Measurements from ENCODE around the gene PDE5A.
A peak's percentile ranks its signal among the peaks of the same experiment; 100 is the strongest.

PDE5A gene

DNA sequence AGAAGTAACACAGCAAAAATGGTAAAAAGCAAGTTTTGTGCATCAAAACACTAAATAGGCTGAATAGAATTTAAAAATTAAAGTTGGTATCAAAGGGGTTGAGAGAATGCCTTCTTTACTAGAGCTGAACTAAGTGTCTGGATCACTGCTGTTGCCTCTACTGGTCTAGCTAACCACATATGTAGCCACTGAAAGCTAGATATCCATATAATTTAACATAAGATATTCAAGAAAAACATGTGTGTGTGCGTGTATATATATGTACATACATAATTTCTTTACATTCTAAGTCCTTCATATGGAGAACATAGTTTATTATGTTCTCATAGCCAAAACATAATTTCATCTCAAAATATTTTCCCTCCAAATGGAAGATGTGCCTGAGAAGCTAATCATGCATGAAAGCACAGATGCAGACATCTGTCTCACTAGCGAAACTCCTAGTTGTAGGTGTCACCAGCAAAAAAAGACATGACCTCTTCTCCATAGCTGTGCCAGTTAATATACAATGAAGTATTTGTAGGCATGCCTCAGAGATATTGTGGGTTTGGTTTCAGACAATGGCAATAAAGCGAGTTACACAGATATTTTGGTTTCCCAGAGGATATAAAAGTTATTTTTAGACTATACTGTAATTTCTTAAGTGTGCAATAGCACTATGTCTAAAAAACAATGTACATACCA is 47.3 kb downstream of the PDE5A start:
- in situ Hi-C loops (cut with HindIII; ENCODE audit: low sequenced_read_pairs), result no loop called here
- no peak for DNase-seq (ENCODE audit: low read depth)
- TF ChIP-seq, protein P1, sequence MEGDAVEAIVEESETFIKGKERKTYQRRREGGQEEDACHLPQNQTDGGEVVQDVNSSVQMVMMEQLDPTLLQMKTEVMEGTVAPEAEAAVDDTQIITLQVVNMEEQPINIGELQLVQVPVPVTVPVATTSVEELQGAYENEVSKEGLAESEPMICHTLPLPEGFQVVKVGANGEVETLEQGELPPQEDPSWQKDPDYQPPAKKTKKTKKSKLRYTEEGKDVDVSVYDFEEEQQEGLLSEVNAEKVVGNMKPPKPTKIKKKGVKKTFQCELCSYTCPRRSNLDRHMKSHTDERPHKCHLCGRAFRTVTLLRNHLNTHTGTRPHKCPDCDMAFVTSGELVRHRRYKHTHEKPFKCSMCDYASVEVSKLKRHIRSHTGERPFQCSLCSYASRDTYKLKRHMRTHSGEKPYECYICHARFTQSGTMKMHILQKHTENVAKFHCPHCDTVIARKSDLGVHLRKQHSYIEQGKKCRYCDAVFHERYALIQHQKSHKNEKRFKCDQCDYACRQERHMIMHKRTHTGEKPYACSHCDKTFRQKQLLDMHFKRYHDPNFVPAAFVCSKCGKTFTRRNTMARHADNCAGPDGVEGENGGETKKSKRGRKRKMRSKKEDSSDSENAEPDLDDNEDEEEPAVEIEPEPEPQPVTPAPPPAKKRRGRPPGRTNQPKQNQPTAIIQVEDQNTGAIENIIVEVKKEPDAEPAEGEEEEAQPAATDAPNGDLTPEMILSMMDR (IDR thresholded peaks at IDR 0.05; ENCODE audit: low read depth, low read length, missing control alignments), result no peak
- no peak overlapping the region for H3K4me3 ChIP-seq (ENCODE audit: low read depth, low read length)

DNA sequence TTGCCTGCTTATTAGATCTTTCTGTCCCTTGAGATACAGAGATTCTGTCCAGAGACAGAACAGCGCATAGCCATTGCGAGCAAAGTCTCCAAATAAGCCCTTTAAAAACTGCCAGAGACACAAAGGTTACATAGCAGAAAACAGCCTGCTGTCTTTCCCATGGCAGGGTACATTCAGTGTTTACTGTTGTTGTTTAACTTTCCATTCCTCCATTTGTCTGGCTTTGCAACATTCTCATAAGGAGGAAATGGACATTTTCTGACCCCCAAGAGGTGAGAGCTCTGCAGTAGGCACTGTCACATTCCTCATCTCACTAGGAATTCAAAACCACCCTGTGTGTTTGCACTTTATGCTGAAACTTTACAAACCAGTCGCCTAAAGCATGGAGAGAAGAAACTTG is 48.3 kb downstream of the PDE5A start:
- H3K4me3 ChIP-seq (ENCODE audit: low read depth, low read length), result no peak overlapping the region
- no peak for DNase-seq (ENCODE audit: low read depth)
- in situ Hi-C loops (cut with HindIII; ENCODE audit: low sequenced_read_pairs), result no loop called here
- TF ChIP-seq, protein P1 (IDR thresholded peaks at IDR 0.05; ENCODE audit: low read depth, low read length, missing control alignments), result no peak

DNA sequence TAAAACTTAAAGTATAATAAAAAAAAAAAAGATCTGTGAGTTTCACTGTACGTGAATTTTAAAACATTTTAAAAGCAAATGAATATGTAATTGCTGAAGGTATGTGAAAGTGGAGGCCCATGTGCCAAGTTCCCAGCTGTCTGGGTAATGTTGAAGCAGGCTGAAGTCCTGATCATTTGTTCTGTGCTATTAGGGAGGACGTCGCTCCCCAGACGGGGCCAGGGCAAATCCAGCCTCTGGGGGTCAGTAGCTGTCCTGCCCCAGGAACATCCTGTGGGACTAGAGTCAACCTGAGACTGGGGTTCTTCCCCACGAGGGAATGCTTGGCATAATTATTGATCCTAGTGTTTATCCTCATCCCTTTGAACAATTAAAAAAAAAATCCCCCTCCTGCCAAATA is 48.8 kb downstream of the PDE5A start:
- no peak overlapping the region for H3K4me3 ChIP-seq (ENCODE audit: low read depth, low read length)
- TF ChIP-seq, protein P1 (IDR thresholded peaks at IDR 0.05; ENCODE audit: low read depth, low read length, missing control alignments), result no peak
- no peak for DNase-seq (ENCODE audit: low read depth)
- in situ Hi-C loops (cut with HindIII; ENCODE audit: low sequenced_read_pairs), result no loop called here

DNA sequence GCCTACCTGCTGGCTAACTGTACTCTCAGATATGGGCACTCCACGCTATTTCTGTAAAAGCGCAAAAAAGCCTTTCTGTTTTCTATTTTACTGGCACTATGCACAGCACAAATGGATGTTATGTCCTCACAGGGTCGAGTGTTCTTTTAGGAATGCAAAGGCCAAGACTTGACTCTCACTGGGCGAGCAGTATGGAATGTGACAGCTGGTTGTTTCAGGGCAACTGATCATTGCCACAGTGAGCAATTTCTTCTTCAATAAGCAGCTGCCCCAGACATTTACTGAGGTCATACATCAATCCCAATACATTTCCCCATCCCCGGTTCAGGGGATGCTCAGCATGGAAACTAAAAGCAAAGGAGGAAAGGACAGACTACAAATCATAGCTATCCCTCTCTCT is 58.2 kb downstream of the PDE5A start:
- in situ Hi-C loops (cut with HindIII; ENCODE audit: low sequenced_read_pairs), result no loop called here
- H3K4me3 ChIP-seq (ENCODE audit: low read depth, low read length), result no peak overlapping the region
- no peak for DNase-seq (ENCODE audit: low read depth)
- TF ChIP-seq, protein P1 (IDR thresholded peaks at IDR 0.05; ENCODE audit: low read depth, low read length, missing control alignments), result no peak

DNA sequence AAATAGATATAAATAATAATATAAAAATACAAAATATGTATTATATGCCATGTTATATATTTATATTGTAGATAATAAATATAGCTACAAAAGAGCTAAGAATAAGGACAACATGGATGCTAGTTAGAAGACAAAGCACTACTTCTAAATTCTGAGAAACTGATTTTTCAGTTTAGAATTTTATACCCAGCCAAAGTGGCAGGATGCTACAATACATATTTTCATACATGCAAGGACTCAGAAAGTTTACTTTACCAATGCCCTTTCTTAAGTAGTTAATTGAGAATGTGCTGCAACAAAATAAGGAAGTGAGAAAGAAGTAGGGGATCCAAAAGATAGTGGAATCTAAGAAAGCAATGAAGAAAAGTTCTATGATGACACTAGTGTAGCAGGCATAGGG is 64.5 kb downstream of the PDE5A start:
- TF ChIP-seq, protein P1 (IDR thresholded peaks at IDR 0.05; ENCODE audit: low read depth, low read length, missing control alignments), result no peak
- no peak for DNase-seq (ENCODE audit: low read depth)
- no peak overlapping the region for H3K4me3 ChIP-seq (ENCODE audit: low read depth, low read length)
- in situ Hi-C loops (cut with HindIII; ENCODE audit: low sequenced_read_pairs), result no loop called here

DNA sequence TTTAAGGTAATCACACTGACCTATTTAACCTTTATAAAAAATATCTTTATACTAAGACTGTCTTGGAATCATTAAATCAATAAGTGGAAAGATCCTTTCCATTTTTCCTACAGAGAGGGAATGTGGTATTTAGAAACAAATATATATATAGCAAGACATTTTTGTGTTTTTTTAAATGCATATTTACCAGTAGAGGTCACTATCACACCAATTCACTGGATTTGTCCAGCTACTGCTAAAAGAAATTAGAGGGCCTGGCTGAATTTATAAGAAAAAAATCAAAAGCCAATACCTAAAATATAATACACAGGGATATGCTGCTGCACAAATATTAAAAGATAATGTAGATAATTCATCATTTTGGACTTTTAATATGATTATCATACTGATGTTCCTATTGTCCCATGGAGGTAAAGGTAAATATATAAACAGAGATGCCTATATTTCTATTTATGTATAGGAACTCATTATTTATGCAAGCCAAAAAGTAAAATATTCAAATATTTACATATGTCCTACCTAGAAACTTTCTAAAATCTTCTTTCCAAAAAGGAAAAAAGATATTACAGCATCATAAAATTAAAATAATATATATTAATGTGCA is 69.5 kb downstream of the PDE5A start:
- TF ChIP-seq, protein P1 (IDR thresholded peaks at IDR 0.05; ENCODE audit: low read depth, low read length, missing control alignments), result peak; percentile 30
- in situ Hi-C loops (cut with HindIII; ENCODE audit: low sequenced_read_pairs), result no loop called here
- peak; percentile 57 for DNase-seq (ENCODE audit: low read depth)
- no peak overlapping the region for H3K4me3 ChIP-seq (ENCODE audit: low read depth, low read length)
